Thyroid gland (tissue), 4 donors: ENCODE data around the gene TSTD2.

ENCODE experiments used
- CTCF ChIP-seq, 6 experiments: fragments of 200-600 bp in 3 of 6; fragments of 450-650 bp in 3 of 6; sonication (generic) in 3 of 6; IDR thresholded peaks; one replicate each; pipeline ENCODE4 v1.5.1; 2016 to 2019; ENCODE audit warnings: antibody characterized with exemption in 6 of 6, mild to moderate bottlenecking in 2 of 6, inconsistent platforms in 1 of 6, moderate library complexity in 1 of 6
- POLR2A ChIP-seq, 2 donors: fragments of 450-650 bp; IDR thresholded peaks; one replicate each; pipeline ENCODE4 v1.6.1; 2017; ENCODE audit warnings: antibody characterized with exemption in 2 of 2, mild to moderate bottlenecking in 2 of 2, moderate library complexity in 1 of 2

GRCh38 chr9:97629156-97629555 lies 4.0 kb downstream of the TSTD2 start:
- no peak for TF ChIP-seq POLR2A (IDR thresholded peaks at IDR 0.05)
- no peak for TF ChIP-seq CTCF (IDR thresholded peaks at IDR 0.05)
